H1 (cell line): Measurements from ENCODE around the gene ZNF565. TPM values are rescaled to one million over a fixed set of nuclear protein-coding genes. Genes with fewer than 3 reads are reported as not detected.

Source experiments
- CTCF ChIA-PET: fragments of 300-600 bp; sonication (Branson Sonifier 250); formaldehyde crosslinking; loops from one replicate; lab custom pipeline; 2021; ENCODE audit not compliant: partially characterized antibody; lab: Charles Lee
- POLR2A ChIA-PET: fragments of 300-600 bp; sonication (Branson Sonifier 250); formaldehyde crosslinking; loops from one replicate; lab custom pipeline; 2021; ENCODE audit warnings: inconsistent platforms; ENCODE audit not compliant: partially characterized antibody; lab: Charles Lee
- DNase-seq, 2 experiments: peaks; one replicate each; pipeline versions ENCODE4 v3.0.0 to v3.0.0-alpha.2; 2010 to 2022; ENCODE audit warnings: low spot score in 2 of 2, low read depth in 1 of 2, mixed read lengths in 1 of 2
- FAIRE-seq: peaks from 2 replicates; lab custom pipeline; 2011; peaks lifted over from hg19 to GRCh38; lab: Jason Lieb, UNC
- H2AFZ ChIP-seq: 2 replicates; pipeline ENCODE4 v1.8.1; 2012; ENCODE audit warnings: low read length, inconsistent platforms
- H2AK5ac ChIP-seq: 2 replicates; pipeline ENCODE4 v1.6.1; 2013; ENCODE audit warnings: low read depth, low read length
- H2BK120ac ChIP-seq: replicated peaks from 2 replicates; pipeline ENCODE3; 2013; ENCODE audit warnings: low read depth, low read length, inconsistent platforms
- H2BK12ac ChIP-seq: 2 replicates; pipeline ENCODE4 v1.6.1; 2013; ENCODE audit warnings: low read depth, low read length
- H2BK15ac ChIP-seq: 2 replicates; pipeline ENCODE4 v1.6.1; 2013; ENCODE audit warnings: low read length
- H2BK20ac ChIP-seq: 2 replicates; pipeline ENCODE4 v1.6.1; 2013; ENCODE audit warnings: low read length
- H2BK5ac ChIP-seq: 2 replicates; pipeline ENCODE4 v1.6.1; 2013; ENCODE audit warnings: low read depth, low read length
- H3K14ac ChIP-seq: 2 replicates; pipeline ENCODE4 v1.6.1; 2013; ENCODE audit warnings: inconsistent platforms; ENCODE audit not compliant: insufficient read length
- H3K18ac ChIP-seq: 2 replicates; pipeline ENCODE4 v1.6.1; 2013; ENCODE audit warnings: low read length; ENCODE audit errors: extremely low read depth
- H3K23ac ChIP-seq: 2 replicates; pipeline ENCODE4 v1.6.1; 2013; ENCODE audit warnings: inconsistent platforms; ENCODE audit not compliant: insufficient read length
- H3K23me2 ChIP-seq: 2 replicates; pipeline ENCODE4 v1.6.1; 2013; ENCODE audit warnings: low read depth, low read length
- H3K27ac ChIP-seq: 2 replicates; pipeline ENCODE4 v1.6.1; 2011; ENCODE audit warnings: low read depth, low read length, inconsistent platforms
- H3K27me3 ChIP-seq, 4 experiments: replicated peaks in 1 of 4; 1 replicate in 1 of 4; 2 replicates in 3 of 4; pipeline versions ENCODE4 v1.6.1 to v1.8.1; 2011 to 2013; ENCODE audit warnings: low read length in 3 of 4, mild to moderate bottlenecking in 3 of 4, inconsistent platforms in 2 of 4, mixed read lengths in 2 of 4, moderate library complexity in 1 of 4; ENCODE audit not compliant: control insufficient read depth in 3 of 4, insufficient read depth in 3 of 4; ENCODE audit errors: extremely low read depth in 1 of 4
- H3K36me3 ChIP-seq, 4 experiments: 2 replicates each; pipeline versions ENCODE4 v1.6.1 to v1.8.1; 2011 to 2013; ENCODE audit warnings: mild to moderate bottlenecking in 4 of 4, low read length in 3 of 4, moderate library complexity in 2 of 4, control low read depth in 1 of 4, inconsistent platforms in 1 of 4; ENCODE audit not compliant: insufficient read depth in 4 of 4, control insufficient read depth in 2 of 4
- H3K4ac ChIP-seq: replicated peaks from 2 replicates; pipeline ENCODE3; 2013; ENCODE audit warnings: low read length, low read depth, mixed read lengths, inconsistent platforms; ENCODE audit not compliant: insufficient read length
- H3K4me1 ChIP-seq, 4 experiments: replicated peaks in 1 of 4; 1 replicate in 1 of 4; 2 replicates in 3 of 4; pipeline versions ENCODE4 v1.6.1 to v1.8.1; 2011 to 2013; ENCODE audit warnings: low read length in 3 of 4, inconsistent platforms in 2 of 4, mixed read lengths in 1 of 4; ENCODE audit not compliant: insufficient read depth in 4 of 4, control insufficient read depth in 3 of 4
- H3K4me2 ChIP-seq, 2 experiments: 2 replicates each; pipeline versions ENCODE4 v1.6.1 to v1.8.1; 2011 to 2013; ENCODE audit warnings: low read depth in 2 of 2, low read length in 2 of 2, control low read depth in 1 of 2, inconsistent platforms in 1 of 2, mild to moderate bottlenecking in 1 of 2; ENCODE audit not compliant: insufficient read depth in 1 of 2
- H3K4me3 ChIP-seq, 4 experiments: fragments of 200-600, 300-600 bp in 1 of 4; sonication (generic), shearing (Covaris generic), sonication (Bioruptor Twin) in 1 of 4; 2 replicates each; pipeline versions ENCODE4 v1.5.1 to v1.8.1; 2011 to 2016; ENCODE audit warnings: low read length in 4 of 4, low read depth in 3 of 4, control low read depth in 2 of 4, inconsistent platforms in 2 of 4, mild to moderate bottlenecking in 2 of 4, mixed read lengths in 1 of 4, moderate library complexity in 1 of 4; ENCODE audit not compliant: insufficient read depth in 2 of 4; ENCODE audit errors: extremely low read depth in 1 of 4
- H3K56ac ChIP-seq: replicated peaks from 2 replicates; pipeline ENCODE3; 2013; ENCODE audit warnings: low read depth, mild to moderate bottlenecking, mixed read lengths, low read length, inconsistent platforms; ENCODE audit not compliant: insufficient read length
- H3K79me1 ChIP-seq: 2 replicates; pipeline ENCODE4 v1.6.1; 2013; ENCODE audit warnings: low read depth, low read length, control low read depth
- H3K79me2 ChIP-seq, 2 experiments: 2 replicates each; pipeline versions ENCODE4 v1.6.1 to v1.8.1; 2012 to 2013; ENCODE audit warnings: low read length in 2 of 2, mild to moderate bottlenecking in 2 of 2, inconsistent platforms in 1 of 2; ENCODE audit not compliant: insufficient read depth in 2 of 2, control insufficient read depth in 1 of 2
- H3K9ac ChIP-seq, 4 experiments: replicated peaks in 1 of 4; 1 replicate in 1 of 4; 2 replicates in 3 of 4; pipeline versions ENCODE4 v1.6.1 to v1.8.1; 2011 to 2013; ENCODE audit warnings: low read depth in 3 of 4, low read length in 3 of 4, control low read depth in 2 of 4, mild to moderate bottlenecking in 2 of 4, moderate library complexity in 2 of 4, inconsistent platforms in 1 of 4; ENCODE audit errors: extremely low read depth in 1 of 4
- H3K9me3 ChIP-seq, 2 experiments: 2 replicates each; pipeline versions ENCODE4 v1.6.1 to v1.8.1; 2012 to 2013; ENCODE audit warnings: mild to moderate bottlenecking in 2 of 2, moderate library complexity in 2 of 2, control low read depth in 1 of 2, inconsistent platforms in 1 of 2, low read depth in 1 of 2, low read length in 1 of 2, mixed read lengths in 1 of 2; ENCODE audit not compliant: insufficient read depth in 2 of 2
- H4K20me1 ChIP-seq, 2 experiments: replicated peaks in 1 of 2; 2 replicates each; pipeline versions ENCODE3 to v1.8.1; 2011 to 2013; ENCODE audit warnings: inconsistent platforms in 2 of 2, low read length in 2 of 2, mild to moderate bottlenecking in 1 of 2; ENCODE audit not compliant: insufficient read depth in 2 of 2, control insufficient read depth in 1 of 2
- H4K5ac ChIP-seq: 2 replicates; pipeline ENCODE4 v1.6.1; 2013; ENCODE audit warnings: low read length, low read depth, mixed read lengths, inconsistent platforms; ENCODE audit not compliant: insufficient read length
- H4K8ac ChIP-seq: 2 replicates; pipeline ENCODE4 v1.8.0; 2013; ENCODE audit warnings: mild to moderate bottlenecking, moderate library complexity, low read length, inconsistent platforms; ENCODE audit not compliant: insufficient read depth; ENCODE audit errors: extremely low read depth
- H4K91ac ChIP-seq: replicated peaks from 2 replicates; pipeline ENCODE3; 2013; ENCODE audit warnings: low read length, mixed read lengths, inconsistent platforms; ENCODE audit not compliant: insufficient read length
- TBP ChIP-seq: IDR thresholded peaks from 2 replicates; pipeline ENCODE4 v1.6.1; 2011; ENCODE audit warnings: low read depth, low read length, improper control_type of control experiment
- ZNF274 ChIP-seq: IDR thresholded peaks from 2 replicates; pipeline ENCODE4 v1.7.0; 2012; ENCODE audit warnings: low read length, borderline replicate concordance; ENCODE audit errors: extremely low read depth
- WGBS, 2 experiments: shearing (Covaris generic) in 1 of 2; methylation state at CpG; one replicate each; pipeline versions ENCODE4 v1.1.6 to v1.1.7; 2013 to 2015; ENCODE audit warnings: low lambda C conversion rate in 2 of 2, mixed read lengths in 2 of 2, inconsistent platforms in 1 of 2, low coverage in 1 of 2, missing lambda C conversion rate in 1 of 2; ENCODE audit not compliant: insufficient replicate concordance in 2 of 2, insufficient coverage in 1 of 2, insufficient read length in 1 of 2; ENCODE audit errors: extremely low coverage in 1 of 2, missing lambda C conversion rate in 1 of 2; 5-methylcytosine and 5-hydroxymethylcytosine counted together
- polyA plus RNA-seq, 7 experiments: library from polyadenylated mRNA; depleted of rRNA in 3 of 7; stranded (reverse) in 5 of 7; unstranded in 2 of 7; fragments of >200 nt in 5 of 7; fragments of 200-250 nt in 2 of 7; gene quantifications; 1 replicate in 5 of 7; 2 replicates in 1 of 7; 4 replicates in 1 of 7; pipeline versions ENCODE4 v1.2.1 to v1.2.3, GENCODE V29; 2011 to 2013; ENCODE audit warnings: missing spikeins in 2 of 7, mixed read lengths in 2 of 7
- total RNA-seq: library from RNA; stranded (reverse); fragmentation: NEBNext Ultra II Directional; extraction: Animal tissue kit (Norgen Biotek cat#: 25700); gene quantifications from 2 replicates; pipeline ENCODE4 v1.2.1, GENCODE V29; 2021

Gene ZNF565
- total and polyA plus RNA-seq, 2 of the 8 experiments (the other 6 are each of a cell fraction or from before 2014, with no cell fraction given) = 0.89 to 3.1 TPM

DNA sequence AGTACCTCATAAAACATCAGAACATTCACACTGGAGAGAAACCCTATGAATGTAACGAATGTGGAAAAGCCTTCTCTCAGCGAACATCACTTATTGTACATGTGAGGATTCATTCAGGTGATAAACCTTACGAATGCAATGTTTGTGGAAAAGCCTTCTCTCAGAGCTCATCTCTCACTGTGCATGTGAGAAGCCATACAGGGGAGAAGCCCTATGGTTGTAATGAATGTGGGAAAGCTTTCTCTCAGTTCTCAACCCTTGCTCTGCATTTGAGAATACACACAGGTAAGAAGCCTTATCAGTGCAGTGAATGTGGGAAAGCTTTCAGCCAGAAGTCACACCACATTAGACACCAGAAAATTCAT, 22.5 kb upstream of the ZNF565 start:
- H3K4me3 ChIP-seq = no peak overlapping the region
- H3K14ac ChIP-seq = no peak overlapping the region
- no peak overlapping the region for H2BK120ac ChIP-seq
- H4K20me1 ChIP-seq = no peaks in the 10 kb centered on the region
- FAIRE-seq (no peak), DNase-seq (no peak)
- no peak for TF ChIP-seq TBP
- peak; percentile 24; the same call in 1 of the 2 replicates for TF ChIP-seq ZNF274
- no peak overlapping the region for H4K8ac ChIP-seq
- peaks cover 0 to 4% of the 10 kb centered on the region in 2 experiments; a peak in 1 of 4 replicates for H3K9me3 ChIP-seq
- no peak overlapping the region for H3K9ac ChIP-seq
- peaks cover 22 to 74% (median 43%) of the 10 kb centered on the region in 4 experiments for H3K36me3 ChIP-seq
- H2AK5ac ChIP-seq = no peak overlapping the region
- H3K4me2 ChIP-seq = no peak overlapping the region
- H3K18ac ChIP-seq = no peak overlapping the region
- H4K5ac ChIP-seq = no peak overlapping the region
- H3K4ac ChIP-seq = no peak overlapping the region
- H2BK20ac ChIP-seq = no peak overlapping the region
- H3K27ac ChIP-seq = no peak overlapping the region
- H2BK15ac ChIP-seq = no peak overlapping the region
- peaks cover 0 to 3% (median 0%) of the 10 kb centered on the region in 4 experiments; a peak in 1 of 7 replicates for H3K4me1 ChIP-seq
- no peak overlapping the region for H2BK5ac ChIP-seq
- H2AFZ ChIP-seq = no peak overlapping the region
- ChIA-PET POLR2A (interaction anchor here (0.6 to 2.1 kb wide), 6 partner anchors 8 to 33 kb away, joined by 3 to 10 read pairs (median 6); partner anchors contain the start of genes ZNF146 and ZNF565), CTCF (no interaction called here)
- no peak overlapping the region for H3K56ac ChIP-seq
- H2BK12ac ChIP-seq = no peak overlapping the region
- WGBS, 2 experiments = 94% methylated on average over 3 of the region's 3 CpGs; no CpG with 5 or more reads in 1 of the 2 experiments
- H3K23ac ChIP-seq = no peak overlapping the region
- H4K91ac ChIP-seq = no peak overlapping the region
- H3K79me1 ChIP-seq = peaks cover 3% of the 10 kb centered on the region; the same call in 1 of the 2 replicates
- H3K27me3 ChIP-seq = no peaks in the 10 kb centered on the region
- H3K23me2 ChIP-seq = no peaks in the 10 kb centered on the region; the same call in 1 of the 2 replicates
- H3K79me2 ChIP-seq = peaks cover 0 to 2% of the 10 kb centered on the region in 2 experiments; a peak in 1 of 4 replicates
